BE2C (cell line): ENCODE results near the gene METTL26.
A peak's percentile ranks its signal among the peaks of the same experiment; 100 is the strongest.

Experiments
- DNase-seq: peaks from one replicate; pipeline ENCODE4 v3.0.0-alpha.2; 2020
- H3K27me3 ChIP-seq: fragments of 250-450 bp; sonication (Bioruptor Pico); 2 replicates; pipeline ENCODE4 v1.5.1; 2020; ENCODE audit warnings: mild to moderate bottlenecking
- H3K36me3 ChIP-seq: fragments of 250-450 bp; sonication (Bioruptor Pico); 2 replicates; pipeline ENCODE4 v1.5.1; 2020; ENCODE audit warnings: mild to moderate bottlenecking
- H3K4me1 ChIP-seq: fragments of 250-450 bp; sonication (Bioruptor Pico); 2 replicates; pipeline ENCODE4 v1.5.1; 2020
- H3K4me3 ChIP-seq: 2 replicates; pipeline ENCODE4 v1.5.1; 2011; ENCODE audit warnings: low read depth, low read length
- H3K9me3 ChIP-seq: fragments of 250-450 bp; sonication (Bioruptor Pico); 2 replicates; pipeline ENCODE4 v1.5.1; 2020
- TF ChIP-seq, protein P1 (sequence below): IDR thresholded peaks from 2 replicates; pipeline ENCODE4 v1.5.1; 2012; ENCODE audit warnings: mild to moderate bottlenecking, low read depth, low read length

Gene METTL26

DNA sequence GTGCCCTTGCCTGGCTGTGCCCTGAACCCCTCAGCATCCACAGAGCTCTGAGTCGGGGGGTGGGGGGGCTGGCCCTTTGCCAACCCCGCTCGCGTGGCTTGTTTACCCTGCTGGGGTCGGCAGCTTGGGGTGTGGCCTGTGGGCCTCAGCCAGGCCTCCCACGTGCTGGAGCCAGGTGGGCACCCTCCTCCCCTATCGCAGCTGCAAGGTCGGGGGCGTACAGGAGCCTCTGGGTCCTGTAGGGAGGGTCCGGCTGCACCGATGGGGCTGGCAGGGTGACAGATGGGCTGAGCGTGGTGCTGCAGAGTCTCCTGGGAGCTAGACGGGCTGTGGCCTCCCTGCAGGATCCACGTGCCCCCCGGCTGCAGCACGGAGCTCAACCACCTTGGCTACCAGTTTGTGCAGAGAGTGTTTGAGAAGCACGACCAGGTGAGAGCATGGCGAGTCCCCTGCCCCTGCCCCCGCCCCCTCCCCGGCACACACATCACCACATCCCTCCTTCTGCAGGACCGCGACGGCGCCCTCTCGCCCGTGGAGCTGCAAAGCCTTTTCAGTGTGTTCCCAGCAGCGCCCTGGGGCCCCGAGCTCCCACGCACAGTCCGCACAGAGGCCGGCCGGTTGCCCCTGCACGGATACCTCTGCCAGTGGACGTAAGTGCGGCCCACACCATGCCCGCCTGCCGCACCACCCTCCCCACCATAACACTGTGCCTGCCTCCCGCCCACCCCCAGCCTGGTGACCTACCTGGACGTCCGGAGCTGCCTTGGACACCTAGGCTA is 35.4 kb upstream of the METTL26 start:
- Histone ChIP-seq H3K27me3 (no peaks in the 10 kb centered on the region), H3K4me1 (0 out of 2 replicates have a peak, but pooled peaks cover 4% of the 10 kb centered on the region), H3K36me3 (peaks cover 54% of the 10 kb centered on the region), H3K9me3 (no peaks in the 10 kb centered on the region), H3K4me3 (no peak overlapping the region)
- DNase-seq: no peak
- TF ChIP-seq, protein P1, sequence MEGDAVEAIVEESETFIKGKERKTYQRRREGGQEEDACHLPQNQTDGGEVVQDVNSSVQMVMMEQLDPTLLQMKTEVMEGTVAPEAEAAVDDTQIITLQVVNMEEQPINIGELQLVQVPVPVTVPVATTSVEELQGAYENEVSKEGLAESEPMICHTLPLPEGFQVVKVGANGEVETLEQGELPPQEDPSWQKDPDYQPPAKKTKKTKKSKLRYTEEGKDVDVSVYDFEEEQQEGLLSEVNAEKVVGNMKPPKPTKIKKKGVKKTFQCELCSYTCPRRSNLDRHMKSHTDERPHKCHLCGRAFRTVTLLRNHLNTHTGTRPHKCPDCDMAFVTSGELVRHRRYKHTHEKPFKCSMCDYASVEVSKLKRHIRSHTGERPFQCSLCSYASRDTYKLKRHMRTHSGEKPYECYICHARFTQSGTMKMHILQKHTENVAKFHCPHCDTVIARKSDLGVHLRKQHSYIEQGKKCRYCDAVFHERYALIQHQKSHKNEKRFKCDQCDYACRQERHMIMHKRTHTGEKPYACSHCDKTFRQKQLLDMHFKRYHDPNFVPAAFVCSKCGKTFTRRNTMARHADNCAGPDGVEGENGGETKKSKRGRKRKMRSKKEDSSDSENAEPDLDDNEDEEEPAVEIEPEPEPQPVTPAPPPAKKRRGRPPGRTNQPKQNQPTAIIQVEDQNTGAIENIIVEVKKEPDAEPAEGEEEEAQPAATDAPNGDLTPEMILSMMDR: no peak

DNA sequence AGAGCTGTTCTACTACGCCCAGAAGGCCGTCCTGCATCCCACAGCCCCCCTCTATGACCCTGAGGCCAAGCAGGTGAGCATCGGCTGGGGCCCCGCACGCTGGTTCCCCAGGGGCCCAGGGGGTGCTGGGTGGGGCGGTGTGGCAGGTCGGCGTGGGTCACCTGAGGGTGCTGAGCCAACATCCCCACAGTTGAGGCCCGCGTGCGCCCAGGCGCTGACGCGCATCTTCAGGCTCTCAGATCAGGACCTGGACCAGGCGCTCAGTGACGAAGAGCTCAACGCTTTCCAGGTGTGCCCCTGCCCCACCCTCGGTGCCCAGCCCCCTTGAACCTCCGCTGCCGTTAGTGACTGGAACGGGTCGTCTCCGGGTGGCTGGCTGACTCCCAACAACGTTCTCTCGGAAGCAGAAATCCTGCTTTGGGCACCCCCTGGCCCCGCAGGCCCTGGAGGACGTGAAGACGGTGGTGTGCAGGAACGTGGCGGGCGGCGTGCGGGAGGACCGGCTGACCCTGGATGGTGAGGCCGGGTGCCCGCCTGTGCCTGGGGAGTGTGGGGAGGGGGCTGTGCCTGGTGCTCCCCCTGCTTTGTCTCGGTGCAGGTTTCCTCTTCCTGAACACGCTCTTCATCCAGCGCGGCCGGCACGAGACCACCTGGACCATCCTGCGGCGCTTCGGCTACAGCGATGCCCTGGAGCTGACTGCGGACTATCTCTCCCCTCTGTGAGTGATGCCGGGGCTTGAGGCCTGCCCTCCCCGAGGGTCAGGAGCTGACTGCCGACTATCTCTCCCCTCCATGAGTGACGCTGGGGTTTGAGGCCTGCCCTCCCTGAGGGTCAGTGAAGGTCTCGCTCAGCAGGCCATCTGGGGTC is 34.6 kb upstream of the METTL26 start:
- Histone ChIP-seq H3K36me3 (peaks cover 54% of the 10 kb centered on the region), H3K9me3 (no peaks in the 10 kb centered on the region), H3K4me1 (0 out of 2 replicates have a peak, but pooled peaks cover 4% of the 10 kb centered on the region), H3K4me3 (no peak overlapping the region), H3K27me3 (no peaks in the 10 kb centered on the region)
- DNase-seq: no peak
- TF ChIP-seq, protein P1: no peak

DNA sequence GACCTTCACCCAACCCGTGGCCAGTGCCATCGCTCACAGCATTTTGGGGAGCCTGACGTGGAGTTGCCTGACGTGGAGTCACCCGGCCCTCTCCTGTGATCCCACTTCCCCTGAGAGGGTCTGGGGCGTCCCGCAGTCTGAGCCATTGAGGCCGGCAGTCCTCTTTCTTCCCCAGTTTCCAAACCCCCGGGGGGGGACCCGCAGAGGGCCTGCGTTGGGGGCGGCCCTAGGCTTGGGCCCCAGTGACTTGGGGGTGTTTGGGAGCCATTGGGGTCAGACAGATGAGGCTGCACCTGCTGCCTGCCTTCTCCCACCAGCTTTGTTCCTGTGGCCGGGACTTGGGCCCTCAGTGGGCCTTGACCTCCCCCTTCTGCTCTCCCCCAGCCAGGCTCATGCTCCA is 33.6 kb upstream of the METTL26 start:
- Histone ChIP-seq H3K4me3 (no peak overlapping the region), H3K4me1 (no peaks in the 10 kb centered on the region), H3K36me3 (peaks cover 54% of the 10 kb centered on the region), H3K27me3 (no peaks in the 10 kb centered on the region), H3K9me3 (no peaks in the 10 kb centered on the region)
- DNase-seq: no peak
- TF ChIP-seq, protein P1: no peak

DNA sequence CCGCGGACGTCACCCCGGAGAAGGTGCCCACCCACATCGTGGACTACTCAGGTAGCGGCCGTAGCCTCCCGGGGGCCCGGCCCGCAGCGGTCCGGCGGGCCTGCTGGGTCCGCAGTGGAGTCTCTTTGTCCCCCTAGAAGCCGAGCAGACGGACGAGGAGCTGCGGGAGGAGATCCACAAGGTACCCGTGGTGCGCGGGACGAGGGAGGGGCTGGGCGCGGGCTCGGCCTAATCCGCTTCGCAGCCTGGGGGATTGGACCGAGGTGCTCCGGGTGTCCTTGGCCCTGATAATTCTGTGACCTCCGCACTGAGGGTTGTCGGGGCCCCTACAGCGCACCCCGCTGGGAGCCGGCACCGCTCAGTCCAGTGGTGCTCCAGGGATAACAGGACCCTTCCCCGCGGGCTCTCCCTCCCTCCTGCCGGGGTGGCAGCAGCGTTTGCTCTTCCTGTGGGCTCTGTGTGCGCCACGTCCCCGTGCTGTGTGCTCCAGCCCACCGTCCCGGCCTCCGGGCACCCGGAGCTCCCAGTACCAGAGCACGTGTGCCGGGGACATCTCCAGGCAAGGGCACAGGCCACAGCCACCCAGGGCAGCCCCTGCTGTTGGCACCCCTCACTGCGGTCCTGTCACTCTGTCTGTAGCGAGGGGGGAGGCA is 32.5 kb upstream of the METTL26 start:
- no peak for DNase-seq
- Histone ChIP-seq H3K36me3 (peaks cover 47% of the 10 kb centered on the region), H3K27me3 (no peaks in the 10 kb centered on the region), H3K9me3 (no peaks in the 10 kb centered on the region), H3K4me1 (no peaks in the 10 kb centered on the region), H3K4me3 (peak overlapping the region; percentile 90)
- TF ChIP-seq, protein P1: no peak

DNA sequence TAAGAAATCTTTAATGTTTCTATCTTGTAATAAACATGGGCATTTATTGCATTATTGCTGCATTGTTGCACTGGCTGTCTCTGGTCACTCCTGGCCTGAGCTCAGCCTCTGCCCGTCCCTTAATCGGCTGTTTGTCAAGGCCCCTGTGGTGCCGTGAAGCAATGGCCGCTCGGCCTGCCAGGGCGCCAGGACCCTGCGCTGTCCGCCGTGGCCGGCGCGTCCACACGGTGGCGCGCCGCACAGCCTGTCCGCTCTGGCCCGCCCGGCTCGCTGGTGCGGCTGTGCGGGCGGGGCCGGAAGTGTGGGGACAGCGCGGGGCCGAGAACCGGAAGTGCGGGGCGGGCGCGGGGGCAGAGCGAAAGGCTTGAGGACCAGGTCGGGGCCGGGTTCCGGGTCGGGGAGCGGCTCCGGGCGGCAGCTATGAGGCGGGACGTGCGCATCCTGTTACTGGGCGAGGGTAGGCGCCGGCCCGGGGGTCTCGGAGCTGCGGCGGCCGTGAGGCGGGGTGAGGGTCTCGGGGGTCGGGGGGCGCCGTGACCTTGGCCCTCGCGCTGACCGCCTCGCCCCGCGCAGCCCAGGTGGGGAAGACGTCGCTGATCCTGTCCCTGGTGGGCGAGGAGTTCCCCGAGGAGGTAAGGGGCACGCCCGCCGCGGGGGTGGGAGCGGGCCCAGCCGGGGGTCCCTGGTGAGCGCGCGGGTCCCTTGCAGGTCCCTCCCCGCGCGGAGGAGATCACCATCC is 31.8 kb upstream of the METTL26 start, which contains the start of gene RHOT2:
Gene RHOT2 (plus strand): TSS at position 353 of the 739 bp plus-strand sequence. CDS start 68 bp downstream, at position 421.
- peak; percentile 95 for DNase-seq
- Histone ChIP-seq H3K4me1 (no peaks in the 10 kb centered on the region), H3K9me3 (no peaks in the 10 kb centered on the region), H3K4me3 (peak within 1 kb of the TSS; percentile 90), H3K27me3 (no peaks in the 10 kb centered on the region), H3K36me3 (peaks cover 40% of the 10 kb centered on the region)
- TF ChIP-seq, protein P1: peak; percentile 62
